ENCODE measurements around the gene NLRC5.

Gene NLRC5

DNA sequence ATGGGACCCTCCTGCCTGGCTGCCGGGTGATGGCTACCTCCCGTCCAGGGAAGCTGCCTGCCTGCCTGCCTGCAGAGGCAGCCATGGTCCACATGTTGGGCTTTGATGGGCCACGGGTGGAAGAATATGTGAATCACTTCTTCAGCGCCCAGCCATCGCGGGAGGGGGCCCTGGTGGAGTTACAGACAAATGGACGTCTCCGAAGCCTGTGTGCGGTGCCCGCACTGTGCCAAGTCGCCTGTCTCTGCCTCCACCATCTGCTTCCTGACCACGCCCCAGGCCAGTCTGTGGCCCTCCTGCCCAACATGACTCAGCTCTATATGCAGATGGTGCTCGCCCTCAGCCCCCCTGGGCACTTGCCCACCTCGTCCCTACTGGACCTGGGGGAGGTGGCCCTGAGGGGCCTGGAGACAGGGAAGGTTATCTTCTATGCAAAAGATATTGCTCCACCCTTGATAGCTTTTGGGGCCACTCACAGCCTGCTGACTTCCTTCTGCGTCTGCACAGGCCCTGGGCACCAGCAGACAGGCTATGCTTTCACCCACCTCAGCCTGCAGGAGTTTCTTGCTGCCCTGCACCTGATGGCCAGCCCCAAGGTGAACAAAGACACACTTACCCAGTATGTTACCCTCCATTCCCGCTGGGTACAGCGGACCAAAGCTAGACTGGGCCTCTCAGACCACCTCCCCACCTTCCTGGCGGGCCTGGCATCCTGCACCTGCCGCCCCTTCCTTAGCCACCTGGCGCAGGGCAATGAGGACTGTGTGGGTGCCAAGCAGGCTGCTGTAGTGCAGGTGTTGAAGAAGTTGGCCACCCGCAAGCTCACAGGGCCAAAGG is 36.8 kb downstream of the NLRC5 start:
- DNase-seq (ENCODE audit: insufficient read length, low spot score): no peak
- TF ChIP-seq POLR2A (IDR thresholded peaks at IDR 0.05; ENCODE audit: low read depth, low read length): no peak
- FAIRE-seq: no peak

DNA sequence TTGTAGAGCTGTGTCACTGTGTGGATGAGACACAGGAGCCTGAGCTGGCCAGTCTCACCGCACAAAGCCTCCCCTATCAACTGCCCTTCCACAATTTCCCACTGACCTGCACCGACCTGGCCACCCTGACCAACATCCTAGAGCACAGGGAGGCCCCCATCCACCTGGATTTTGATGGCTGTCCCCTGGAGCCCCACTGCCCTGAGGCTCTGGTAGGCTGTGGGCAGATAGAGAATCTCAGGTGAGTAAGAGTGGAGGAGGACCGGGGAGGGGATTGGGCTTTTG is 37.4 kb downstream of the NLRC5 start:
- FAIRE-seq: no peak
- DNase-seq (ENCODE audit: insufficient read length, low spot score): no peak
- no peak for TF ChIP-seq POLR2A (IDR thresholded peaks at IDR 0.05; ENCODE audit: low read depth, low read length)

DNA sequence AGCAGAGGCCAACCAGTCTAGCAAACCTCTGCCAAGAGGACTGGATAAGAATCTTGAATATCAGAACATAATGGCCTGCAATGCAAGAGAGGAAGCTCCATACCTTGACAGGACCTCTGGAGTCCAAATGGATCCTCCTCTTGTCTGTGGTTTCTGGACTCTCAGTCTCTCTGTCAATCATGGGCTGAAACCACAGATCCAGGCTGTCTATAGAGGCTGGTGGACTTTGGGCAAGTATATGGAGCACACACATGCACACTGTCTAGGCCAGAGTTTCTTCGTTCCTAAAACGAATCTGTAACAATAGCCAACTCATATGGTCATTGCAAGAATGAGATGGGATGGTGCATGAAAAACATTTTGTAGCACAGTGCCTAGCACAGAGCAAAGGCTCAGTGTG is 37.7 kb downstream of the NLRC5 start:
- no peak for FAIRE-seq
- no peak for DNase-seq (ENCODE audit: insufficient read length, low spot score)
- TF ChIP-seq POLR2A (IDR thresholded peaks at IDR 0.05; ENCODE audit: low read depth, low read length): no peak

DNA sequence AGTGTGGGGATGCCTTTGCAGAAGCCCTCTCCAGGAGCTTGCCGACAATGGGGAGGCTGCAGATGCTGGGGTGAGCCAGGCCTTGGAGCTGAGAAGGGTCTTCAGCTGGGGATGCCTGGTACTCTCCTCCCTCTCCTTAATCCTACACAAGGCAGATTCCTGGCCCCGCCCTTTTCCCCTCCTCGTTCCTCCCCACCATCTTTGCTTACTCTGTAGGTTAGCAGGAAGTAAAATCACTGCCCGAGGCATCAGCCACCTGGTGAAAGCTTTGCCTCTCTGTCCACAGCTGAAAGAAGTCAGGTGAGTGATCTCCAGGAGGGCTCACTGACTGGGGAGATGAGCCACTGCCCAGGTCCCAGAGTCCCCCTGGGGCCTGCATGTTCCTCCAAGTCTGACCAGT is 38.7 kb downstream of the NLRC5 start:
- no peak for TF ChIP-seq POLR2A (IDR thresholded peaks at IDR 0.05; ENCODE audit: low read depth, low read length)
- DNase-seq (ENCODE audit: insufficient read length, low spot score) (no peak), FAIRE-seq (no peak)

DNA sequence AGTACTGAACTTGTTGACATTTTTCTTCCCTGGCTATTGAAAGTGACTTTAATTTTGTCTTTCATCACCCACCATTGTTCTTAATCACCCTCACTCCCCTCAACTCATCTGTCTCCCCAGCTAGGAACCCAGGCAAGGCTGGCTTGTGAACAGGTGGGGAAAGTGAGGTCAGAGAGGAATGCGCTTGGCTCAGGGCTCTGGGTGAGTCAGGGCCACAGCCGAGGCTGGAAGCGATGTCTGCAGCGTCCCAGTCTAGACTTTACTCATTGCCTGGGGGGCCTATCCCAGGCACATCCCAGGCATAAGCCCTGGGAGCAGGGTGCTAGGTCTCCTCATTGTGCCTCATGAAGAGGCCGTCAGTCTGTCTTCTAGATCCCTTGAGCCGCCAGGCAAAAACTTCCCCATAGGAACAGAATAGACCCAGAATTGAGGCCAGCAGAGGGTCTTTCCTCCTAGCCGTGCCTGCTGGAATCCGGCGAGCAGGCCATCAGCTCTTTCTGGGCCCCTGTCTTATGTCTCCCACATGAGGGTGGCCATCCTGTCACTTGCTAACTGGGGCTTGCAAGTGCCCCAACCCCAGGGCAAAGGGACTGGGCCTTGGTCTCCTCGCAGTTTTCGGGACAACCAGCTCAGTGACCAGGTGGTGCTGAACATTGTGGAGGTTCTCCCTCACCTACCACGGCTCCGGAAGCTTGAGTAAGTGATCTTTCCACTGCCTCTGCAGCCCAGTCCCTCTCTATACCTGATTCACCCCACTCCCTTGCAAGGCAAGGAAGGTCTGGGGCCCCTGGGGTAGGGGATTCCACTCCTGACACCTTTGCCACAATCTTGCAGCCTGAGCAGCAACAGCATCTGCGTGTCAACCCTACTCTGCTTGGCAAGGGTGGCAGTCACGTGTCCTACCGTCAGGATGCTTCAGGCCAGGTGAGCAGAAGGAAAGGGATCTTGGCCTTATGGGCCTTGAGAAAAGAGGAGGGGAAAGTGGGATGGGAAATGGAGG is 40.1 kb downstream of the NLRC5 start:
- DNase-seq (ENCODE audit: insufficient read length, low spot score): peak; percentile 23
- no peak for FAIRE-seq
- TF ChIP-seq POLR2A (IDR thresholded peaks at IDR 0.05; ENCODE audit: low read depth, low read length): no peak

DNA sequence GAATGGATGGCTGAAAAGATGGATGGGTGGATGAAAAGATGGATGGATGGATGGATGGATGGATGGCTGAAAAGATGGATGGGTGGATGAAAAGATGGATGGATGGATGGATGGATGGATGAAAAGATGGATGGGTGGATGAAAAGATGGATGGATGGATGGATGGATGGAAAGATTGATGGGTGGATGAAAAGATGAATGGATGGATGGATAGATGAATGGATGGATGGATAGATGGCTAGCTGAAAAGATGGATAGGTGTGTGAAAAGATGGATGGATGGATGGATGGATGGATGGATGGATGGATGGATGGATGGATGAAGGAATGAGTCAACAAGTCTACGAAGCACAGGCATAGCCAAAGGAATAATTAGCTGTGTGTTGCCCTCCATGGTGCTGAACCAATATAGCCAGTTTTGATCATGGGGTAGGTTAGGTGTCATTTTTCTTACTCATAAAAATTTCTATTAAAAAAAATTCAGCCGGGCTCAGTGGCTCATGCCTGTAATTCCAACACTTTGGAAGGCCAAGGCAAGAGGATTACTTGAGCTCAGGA is 41.1 kb downstream of the NLRC5 start:
- TF ChIP-seq POLR2A (IDR thresholded peaks at IDR 0.05; ENCODE audit: low read depth, low read length): no peak

DNA sequence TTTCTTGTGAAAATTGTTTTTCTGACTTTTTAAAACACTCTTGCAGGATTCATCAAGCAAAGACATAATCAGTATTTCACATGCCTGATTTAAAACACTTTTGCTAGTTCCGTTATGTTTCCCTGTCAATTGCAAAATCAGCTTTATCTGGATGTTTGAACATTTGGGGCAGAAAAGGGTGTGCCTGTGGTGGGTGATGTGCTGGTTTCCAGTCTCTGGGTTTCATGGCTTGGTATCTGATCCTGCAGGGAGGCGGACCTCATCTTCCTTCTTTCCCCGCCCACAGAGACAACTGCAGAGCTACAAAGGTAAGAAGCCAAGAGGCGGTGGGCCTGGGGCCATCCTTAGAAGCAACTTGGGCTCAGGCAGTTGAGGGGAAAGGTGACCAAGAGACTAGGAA is 41.8 kb downstream of the NLRC5 start:
- DNase-seq (ENCODE audit: insufficient read length, low spot score): no peak
- TF ChIP-seq POLR2A (IDR thresholded peaks at IDR 0.05; ENCODE audit: low read depth, low read length): no peak
- FAIRE-seq: no peak

More for the DNA sequence above, 41.1 kb downstream of the NLRC5 start:
- no peak for FAIRE-seq
- DNase-seq (ENCODE audit: insufficient read length, low spot score): no peak

DNA sequence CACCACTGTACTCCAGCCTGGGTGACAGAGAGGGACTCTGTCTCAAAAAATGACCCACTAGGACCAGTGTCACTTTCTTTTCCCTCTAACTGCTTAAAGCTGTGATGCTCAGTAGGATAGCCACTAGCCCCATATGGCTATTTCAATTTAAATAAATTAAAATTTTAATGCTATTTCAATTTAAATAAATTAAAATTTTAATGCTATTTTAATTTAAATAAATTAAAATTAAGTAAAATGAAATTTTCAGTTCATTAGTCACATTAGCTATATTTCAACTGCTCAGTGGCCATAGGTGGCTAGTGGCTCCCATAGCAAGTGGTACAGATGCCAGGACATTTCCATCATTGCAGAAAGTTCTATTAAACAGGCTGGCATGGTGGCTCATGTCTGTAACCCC is 43.0 kb downstream of the NLRC5 start:
- DNase-seq (ENCODE audit: insufficient read length, low spot score) (no peak), FAIRE-seq (no peak)
- TF ChIP-seq POLR2A (IDR thresholded peaks at IDR 0.05; ENCODE audit: low read depth, low read length): no peak

DNA sequence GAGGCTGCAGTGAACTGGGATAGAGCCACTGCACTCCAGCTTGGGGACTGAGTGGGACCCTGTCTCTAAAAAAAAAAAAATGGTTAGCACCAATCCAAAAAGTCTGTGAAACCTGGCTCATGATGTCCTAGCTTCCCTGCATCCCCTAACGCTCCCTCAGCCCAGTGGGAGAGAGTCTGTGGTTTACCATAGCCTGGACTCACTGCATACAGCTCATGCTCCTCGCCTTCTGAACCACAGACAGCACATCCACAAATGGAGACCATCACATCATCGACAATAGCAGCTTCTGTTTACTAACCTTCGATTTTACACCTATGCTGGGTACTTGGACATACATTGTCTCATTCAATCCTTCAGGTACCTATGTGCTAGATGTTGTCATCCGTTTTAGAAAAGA is 43.6 kb downstream of the NLRC5 start:
- DNase-seq (ENCODE audit: insufficient read length, low spot score): no peak
- FAIRE-seq: no peak
- no peak for TF ChIP-seq POLR2A (IDR thresholded peaks at IDR 0.05; ENCODE audit: low read depth, low read length)

DNA sequence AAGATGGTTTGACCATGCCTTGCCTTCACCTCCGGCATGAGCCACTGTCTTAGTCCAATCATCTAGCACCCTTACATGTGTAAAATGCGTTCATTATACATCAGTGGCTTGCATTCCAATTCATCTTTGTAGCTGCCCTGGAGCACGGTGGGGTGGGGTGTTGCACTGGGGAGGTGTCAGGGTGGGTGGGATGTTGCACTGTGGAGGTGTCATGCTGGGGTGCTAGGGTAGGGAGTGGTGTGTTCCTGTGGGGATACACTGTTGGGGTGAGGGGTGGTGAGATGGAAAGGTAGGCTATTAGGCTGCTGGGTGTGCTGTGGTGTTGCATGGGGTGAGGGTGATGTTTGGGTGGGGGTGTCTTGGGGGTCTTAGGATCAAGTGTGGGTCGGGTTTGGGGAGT is 47.0 kb downstream of the NLRC5 start:
- FAIRE-seq (no peak), DNase-seq (ENCODE audit: insufficient read length, low spot score) (no peak)
- TF ChIP-seq POLR2A (IDR thresholded peaks at IDR 0.05; ENCODE audit: low read depth, low read length): no peak

DNA sequence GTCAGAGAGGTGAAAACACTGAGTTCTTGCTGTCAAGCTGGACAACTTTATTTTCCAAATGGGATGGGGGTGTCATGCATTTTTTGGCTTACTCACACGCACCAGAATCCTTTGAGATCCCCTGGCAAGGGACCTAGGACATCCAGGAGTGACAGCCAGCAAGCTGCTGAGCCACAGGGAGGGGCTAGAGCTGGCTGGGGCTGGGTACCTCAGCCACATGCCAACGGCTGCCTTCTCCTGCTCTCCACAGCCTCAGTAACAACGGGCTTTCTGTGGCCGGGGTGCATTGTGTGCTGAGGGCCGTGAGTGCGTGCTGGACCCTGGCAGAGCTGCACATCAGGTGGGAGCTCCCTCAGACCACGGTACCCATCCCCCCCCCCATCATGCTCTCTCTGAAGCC is 47.6 kb downstream of the NLRC5 start:
- DNase-seq (ENCODE audit: insufficient read length, low spot score): no peak
- FAIRE-seq: no peak
- no peak for TF ChIP-seq POLR2A (IDR thresholded peaks at IDR 0.05; ENCODE audit: low read depth, low read length)

DNA sequence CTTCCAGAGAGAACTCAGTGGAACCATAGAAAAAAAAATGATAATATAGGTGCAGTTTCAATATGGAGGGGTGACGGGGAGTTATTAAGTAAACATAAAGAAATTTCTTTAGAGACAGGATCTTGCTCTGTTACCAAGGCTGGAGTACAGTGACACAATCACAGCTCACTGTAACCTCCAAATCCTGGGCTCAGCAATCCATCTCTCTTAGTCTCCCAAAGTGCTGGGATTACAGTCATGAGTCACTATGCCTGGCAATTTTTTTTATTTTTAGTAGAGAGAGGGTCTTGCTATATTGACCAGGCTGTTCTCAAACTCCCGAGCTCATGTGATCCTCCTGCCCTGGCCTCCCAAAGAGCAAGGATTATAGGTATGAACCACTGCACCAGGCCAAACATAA is 48.8 kb downstream of the NLRC5 start:
- no peak for FAIRE-seq

DNA sequence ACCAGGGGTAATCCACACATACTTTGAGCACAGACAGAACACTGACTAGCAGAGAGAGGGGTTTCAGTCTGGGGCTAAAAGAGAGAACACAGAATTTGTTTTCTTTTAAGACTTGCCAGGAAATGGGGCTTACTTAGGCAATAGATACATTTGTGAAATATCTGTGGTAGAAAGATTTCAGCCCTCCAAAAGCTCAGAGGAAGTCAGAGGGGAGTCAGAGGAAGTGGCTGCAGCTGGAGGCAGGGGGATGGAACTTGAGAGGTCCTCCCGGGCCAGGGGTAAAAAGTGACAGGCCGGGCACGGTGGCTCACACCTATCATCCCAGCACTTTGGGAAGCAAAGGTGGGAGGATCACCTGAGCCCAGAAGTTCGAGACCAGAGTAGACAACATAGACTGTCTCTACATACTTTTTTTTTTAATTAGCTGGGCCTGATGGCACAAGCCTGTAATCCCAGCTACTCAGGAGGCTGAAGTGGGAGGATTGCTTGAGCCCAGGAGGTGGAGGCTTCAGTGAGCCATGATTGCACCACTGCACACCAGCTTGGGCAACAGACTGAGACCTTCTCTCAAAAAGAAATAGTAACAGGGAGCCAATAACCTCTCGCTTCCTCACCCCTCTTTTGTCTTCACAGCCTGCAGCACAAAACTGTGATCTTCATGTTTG is 49.9 kb downstream of the NLRC5 start:
- FAIRE-seq (no peak), DNase-seq (ENCODE audit: insufficient read length, low spot score) (no peak)
- TF ChIP-seq POLR2A (IDR thresholded peaks at IDR 0.05; ENCODE audit: low read depth, low read length): no peak

More for the DNA sequence above, 48.8 kb downstream of the NLRC5 start:
- no peak for DNase-seq (ENCODE audit: insufficient read length, low spot score)
- no peak for TF ChIP-seq POLR2A (IDR thresholded peaks at IDR 0.05; ENCODE audit: low read depth, low read length)
